Urinary bladder (tissue), 4 donors: Measurements from ENCODE around the gene FCHO2. TPM values are rescaled to one million over a fixed set of nuclear protein-coding genes. Genes with fewer than 3 reads are reported as not detected.
A peak's percentile ranks its signal among the peaks of the same experiment; 100 is the strongest.
"Not testable (repeated sequence)": the region's sequence is repeated elsewhere in the genome, so short reads cannot be mapped to it uniquely, and the experiment has no call there.

ENCODE experiments used
- DNase-seq: peaks from one replicate; pipeline ENCODE4 v3.0.0-alpha.2; 2015; ENCODE audit errors: extremely low spot score
- H3K27ac ChIP-seq: one replicate; pipeline ENCODE4 v1.5.1; 2013; ENCODE audit warnings: low read depth, mild to moderate bottlenecking, moderate library complexity
- H3K36me3 ChIP-seq: one replicate; pipeline ENCODE4 v1.6.1; 2013; ENCODE audit warnings: mild to moderate bottlenecking, moderate library complexity; ENCODE audit not compliant: insufficient read depth
- H3K4me1 ChIP-seq: one replicate; pipeline ENCODE4 v1.6.1; 2013; ENCODE audit warnings: mild to moderate bottlenecking, moderate library complexity; ENCODE audit not compliant: insufficient read depth
- H3K4me3 ChIP-seq: one replicate; pipeline ENCODE4 v1.5.1; 2013; ENCODE audit warnings: low read depth, low read length
- WGBS: extraction: QIAGEN DNeasy Blood & Tissue Kit; methylation state at CpG from one replicate; pipeline ENCODE4 v1.1.7; 2013; 5-methylcytosine and 5-hydroxymethylcytosine counted together
- polyA plus RNA-seq: library from polyadenylated mRNA; stranded (reverse); fragments of 200-250 nt; gene quantifications from one replicate; pipeline ENCODE4 v1.2.3, GENCODE V29; 2013
- total RNA-seq: library from RNA; depleted of rRNA; stranded (reverse); fragments of >200 nt; gene quantifications from one replicate; pipeline ENCODE4 v1.2.3, GENCODE V29; 2014
- donor health status: healthy with polysubstance abuse.
- donor health status: healthy.

The FCHO2 gene
- total RNA-seq (55.5 TPM), polyA plus RNA-seq (14.5 TPM)

GRCh38 chr5:72955768-72956323, at the start of gene FCHO2:
TSS of gene FCHO2 (plus strand) at chr5:72956041. CDS start at chr5:72956097, 56 bp downstream.
- Histone ChIP-seq H3K4me3 (peak within 1 kb of the TSS; percentile 87), H3K4me1 (no peaks in the 10 kb centered on the region), H3K27ac (peak within 1 kb of the TSS; percentile 96), H3K36me3 (no peaks in the 10 kb centered on the region)
- peak; percentile 89 for DNase-seq
- under 1% methylated on average over 64 of the region's 64 CpGs for WGBS

- no peaks in the 10 kb centered on the region for H3K4me1 ChIP-seq
- no peak overlapping the region for H3K4me3 ChIP-seq
- no peak overlapping the region for H3K27ac ChIP-seq
- DNase-seq = no peak
- H3K36me3 ChIP-seq = peaks cover 10% of the 10 kb centered on the region
Measured at GRCh38 chr5:72906806-72907205, 49.0 kb upstream of the FCHO2 start.

GRCh38 chr5:72908664-72909063, 47.2 kb upstream of the FCHO2 start:
- Histone ChIP-seq H3K36me3 (peaks cover 10% of the 10 kb centered on the region), H3K27ac (no peak overlapping the region), H3K4me3 (no peak overlapping the region), H3K4me1 (no peaks in the 10 kb centered on the region)
- DNase-seq = no peak
- 75% methylated on average over 6 of the region's 6 CpGs for WGBS

GRCh38 chr5:72917371-72917776, 38.5 kb upstream of the FCHO2 start:
- no peak for DNase-seq
- Histone ChIP-seq H3K4me1 (no peaks in the 10 kb centered on the region), H3K4me3 (no peak overlapping the region), H3K36me3 (no peaks in the 10 kb centered on the region), H3K27ac (no peak overlapping the region)
- WGBS = 94% methylated on average over 1 of the region's 1 CpG

GRCh38 chr5:72920690-72921502, 34.9 kb upstream of the FCHO2 start:
- DNase-seq = no peak
- WGBS = 12% methylated on average over 4 of the region's 4 CpGs
- no peaks in the 10 kb centered on the region for H3K36me3 ChIP-seq
- H3K4me3 ChIP-seq = no peak overlapping the region
- no peaks in the 10 kb centered on the region for H3K4me1 ChIP-seq
- no peak overlapping the region for H3K27ac ChIP-seq

GRCh38 chr5:72921886-72922285, 34.0 kb upstream of the FCHO2 start:
- Histone ChIP-seq H3K4me3 (no peak overlapping the region), H3K4me1 (no peaks in the 10 kb centered on the region), H3K36me3 (no peaks in the 10 kb centered on the region), H3K27ac (no peak overlapping the region)
- DNase-seq = no peak
- 80% methylated on average over 2 of the region's 2 CpGs for WGBS

GRCh38 chr5:72922422-72922821, 33.4 kb upstream of the FCHO2 start:
- DNase-seq = no peak
- no peaks in the 10 kb centered on the region for H3K36me3 ChIP-seq
- 75% methylated on average over 1 of the region's 1 CpG for WGBS
- no peaks in the 10 kb centered on the region for H3K4me1 ChIP-seq
- no peak overlapping the region for H3K27ac ChIP-seq
- no peak overlapping the region for H3K4me3 ChIP-seq

GRCh38 chr5:72925336-72926010, 30.4 kb upstream of the FCHO2 start:
- Histone ChIP-seq H3K36me3 (no peaks in the 10 kb centered on the region), H3K4me1 (no peaks in the 10 kb centered on the region), H3K4me3 (no peak overlapping the region), H3K27ac (no peak overlapping the region)
- DNase-seq = no peak
- WGBS = 96% methylated on average over 33 of the region's 33 CpGs

- 93% methylated on average over 2 of the region's 2 CpGs for WGBS
- not testable (repeated sequence) for H3K4me3 ChIP-seq, DNase-seq, H3K4me1 ChIP-seq, H3K27ac ChIP-seq, H3K36me3 ChIP-seq
Measured at GRCh38 chr5:72932686-72933085, 23.2 kb upstream of the FCHO2 start.

- WGBS = 96% methylated on average over 32 of the region's 32 CpGs
- H3K4me3 ChIP-seq, DNase-seq, H3K4me1 ChIP-seq, H3K36me3 ChIP-seq, H3K27ac ChIP-seq: not testable (repeated sequence)
Measured at GRCh38 chr5:72934953-72935725, 20.7 kb upstream of the FCHO2 start.

GRCh38 chr5:72936893-72937292, 18.9 kb upstream of the FCHO2 start:
- Histone ChIP-seq H3K36me3 (no peaks in the 10 kb centered on the region), H3K27ac (no peak overlapping the region), H3K4me1 (no peaks in the 10 kb centered on the region), H3K4me3 (no peak overlapping the region)
- WGBS = 54% methylated on average over 4 of the region's 4 CpGs
- DNase-seq = no peak

GRCh38 chr5:72937517-72938061, 18.3 kb upstream of the FCHO2 start:
- Histone ChIP-seq H3K27ac (no peak overlapping the region), H3K4me1 (no peaks in the 10 kb centered on the region), H3K36me3 (no peaks in the 10 kb centered on the region), H3K4me3 (no peak overlapping the region)
- 84% methylated on average over 3 of the region's 3 CpGs for WGBS
- no peak for DNase-seq

GRCh38 chr5:72938206-72938605, 17.6 kb upstream of the FCHO2 start:
- Histone ChIP-seq H3K36me3 (no peaks in the 10 kb centered on the region), H3K4me1 (no peaks in the 10 kb centered on the region), H3K4me3 (no peak overlapping the region), H3K27ac (no peak overlapping the region)
- WGBS = 24% methylated on average over 1 of the region's 1 CpG
- no peak for DNase-seq
